Osteocyte (in vitro differentiated cells): Measurements from ENCODE around the gene TBX2. TPM values are rescaled to one million over a fixed set of nuclear protein-coding genes. Genes with fewer than 3 reads are reported as not detected.
A peak's percentile ranks its signal among the peaks of the same experiment; 100 is the strongest.

ENCODE experiments used
- DNase-seq: peaks from one replicate; pipeline ENCODE4 v3.0.0; 2021; ENCODE audit warnings: mixed read lengths; ENCODE audit not compliant: unreplicated experiment; ENCODE audit errors: extremely low spot score
- H3K27ac Mint-ChIP-seq: one replicate; pipeline ENCODE4 v1.8.0; 2021; ENCODE audit warnings: mild to moderate bottlenecking, mixed read lengths; ENCODE audit not compliant: unreplicated experiment
- H3K27me3 Mint-ChIP-seq: one replicate; pipeline ENCODE4 v1.8.0; 2021; ENCODE audit warnings: mixed read lengths; ENCODE audit not compliant: unreplicated experiment
- H3K36me3 Mint-ChIP-seq: one replicate; pipeline ENCODE4 v1.8.0; 2021; ENCODE audit warnings: mixed read lengths; ENCODE audit not compliant: unreplicated experiment
- H3K4me1 Mint-ChIP-seq: one replicate; pipeline ENCODE4 v1.8.0; 2021; ENCODE audit warnings: mixed read lengths; ENCODE audit not compliant: unreplicated experiment
- H3K4me3 Mint-ChIP-seq: one replicate; pipeline ENCODE4 v1.8.0; 2021; ENCODE audit warnings: mild to moderate bottlenecking, moderate library complexity, mixed read lengths; ENCODE audit not compliant: unreplicated experiment
- H3K9me3 Mint-ChIP-seq: one replicate; pipeline ENCODE4 v1.8.0; 2021; ENCODE audit warnings: mixed read lengths; ENCODE audit not compliant: unreplicated experiment
- CTCF ChIP-seq: fragments of 200-600 bp; sonication (generic); IDR thresholded peaks from 2 replicates; pipeline ENCODE4 v1.5.0; 2021; ENCODE audit warnings: antibody characterized with exemption, mild to moderate bottlenecking, moderate library complexity
- total RNA-seq: library from RNA; stranded (reverse); gene quantifications from 2 replicates; pipeline ENCODE4 v1.2.1, GENCODE V29; 2021

Gene TBX2
- total RNA-seq, 1 donor from 2014 or later = 25.9 TPM

- H3K27ac Mint-ChIP-seq = no peak overlapping the region
- no peaks in the 10 kb centered on the region for H3K36me3 Mint-ChIP-seq
- TF ChIP-seq CTCF = no peak
- H3K4me3 Mint-ChIP-seq = no peak overlapping the region
- no peaks in the 10 kb centered on the region for H3K9me3 Mint-ChIP-seq
- H3K27me3 Mint-ChIP-seq = peaks cover 7% of the 10 kb centered on the region
- peak; percentile 69 for DNase-seq
- H3K4me1 Mint-ChIP-seq = peaks cover 28% of the 10 kb centered on the region
Observed at GRCh38 chr17:61414936-61415251, 15.3 kb downstream of the TBX2 start.

GRCh38 chr17:61415374-61416210 is 15.9 kb downstream of the TBX2 start:
- DNase-seq = peak; percentile 64
- no peak for TF ChIP-seq CTCF
- Mint-ChIP-seq H3K4me1 (peaks cover 22% of the 10 kb centered on the region), H3K4me3 (no peak overlapping the region), H3K9me3 (no peaks in the 10 kb centered on the region), H3K27ac (peak overlapping the region; percentile 34), H3K27me3 (peaks cover 12% of the 10 kb centered on the region), H3K36me3 (no peaks in the 10 kb centered on the region)

- H3K27me3 Mint-ChIP-seq = peaks cover 14% of the 10 kb centered on the region
- H3K4me3 Mint-ChIP-seq = no peak overlapping the region
- H3K4me1 Mint-ChIP-seq = peaks cover 21% of the 10 kb centered on the region
- no peak for DNase-seq
- TF ChIP-seq CTCF = no peak
- H3K27ac Mint-ChIP-seq = peak overlapping the region; percentile 34
- H3K9me3 Mint-ChIP-seq = no peaks in the 10 kb centered on the region
- H3K36me3 Mint-ChIP-seq = no peaks in the 10 kb centered on the region
Observed at GRCh38 chr17:61416211-61416539, 16.5 kb downstream of the TBX2 start.

GRCh38 chr17:61416540-61417363 is 17.1 kb downstream of the TBX2 start:
- Mint-ChIP-seq H3K36me3 (no peaks in the 10 kb centered on the region), H3K4me1 (peaks cover 21% of the 10 kb centered on the region), H3K9me3 (no peaks in the 10 kb centered on the region), H3K27ac (peak overlapping the region; percentile 34), H3K27me3 (peaks cover 20% of the 10 kb centered on the region), H3K4me3 (peak overlapping the region; percentile 22)
- peak; percentile 95 for DNase-seq
- peak; percentile 98 for TF ChIP-seq CTCF

GRCh38 chr17:61418449-61418848 is 18.8 kb downstream of the TBX2 start:
- peak; percentile 2 for DNase-seq
- H3K4me1 Mint-ChIP-seq = peaks cover 16% of the 10 kb centered on the region
- H3K27ac Mint-ChIP-seq = no peak overlapping the region
- H3K9me3 Mint-ChIP-seq = no peaks in the 10 kb centered on the region
- H3K36me3 Mint-ChIP-seq = no peaks in the 10 kb centered on the region
- no peak overlapping the region for H3K4me3 Mint-ChIP-seq
- H3K27me3 Mint-ChIP-seq = peaks cover 35% of the 10 kb centered on the region
- no peak for TF ChIP-seq CTCF
